B cell (primary cell): ENCODE measurements around the gene GSTP1.
"Not testable (repeated sequence)": the region's sequence is repeated elsewhere in the genome, so short reads cannot be mapped to it uniquely, and the experiment has no call there.

Experiments
- EZH2 ChIP-seq: IDR thresholded peaks from 2 replicates; pipeline ENCODE4 v1.6.1; 2012; ENCODE audit warnings: borderline replicate concordance, low read depth, mild to moderate bottlenecking, moderate library complexity, low read length; ENCODE audit not compliant: insufficient read depth, poor library complexity, severe bottlenecking
- TF ChIP-seq, protein P1 (sequence below): fragments of 200-600 bp; IDR thresholded peaks from one replicate; pipeline ENCODE4 v1.8.0; 2022; ENCODE audit warnings: antibody characterized with exemption, mild to moderate bottlenecking

DNA sequence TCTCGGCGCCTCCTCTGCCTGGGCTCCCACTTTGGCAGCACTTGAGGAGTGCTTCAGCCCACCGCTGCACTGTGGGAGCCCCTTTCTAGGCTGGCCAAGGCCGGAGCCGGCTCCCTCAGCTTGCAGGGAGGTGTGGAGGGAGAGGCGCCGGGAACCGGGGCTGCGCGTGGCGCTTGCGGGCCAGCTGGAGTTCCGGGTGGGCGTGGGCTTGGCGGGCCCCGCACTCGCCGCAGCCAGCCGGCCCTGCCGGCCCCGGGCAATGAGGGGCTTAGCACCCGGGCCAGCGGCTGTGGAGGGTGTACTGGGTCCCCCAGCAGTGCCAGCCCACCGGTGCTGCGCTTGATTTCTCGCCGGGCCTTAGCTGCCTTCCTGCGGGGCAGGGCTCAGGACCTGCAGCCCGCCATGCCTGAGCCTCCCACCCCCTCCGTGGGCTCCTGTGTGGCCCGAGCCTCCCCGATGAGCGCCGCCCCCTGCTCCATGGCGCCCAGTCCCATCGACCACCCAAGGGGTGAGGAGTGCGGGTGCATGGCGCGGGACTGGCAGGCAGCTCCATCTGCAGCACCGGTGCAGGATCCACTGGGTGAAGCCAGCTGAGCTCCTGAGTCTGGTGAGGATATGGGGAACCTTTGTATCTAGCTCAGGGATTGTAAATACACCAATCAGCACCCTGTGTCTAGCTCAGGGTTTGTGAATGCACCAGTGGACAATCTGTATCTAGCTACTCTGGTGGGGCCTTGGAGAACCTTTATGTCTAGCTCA, 35.5 kb downstream of the GSTP1 start:
- TF ChIP-seq EZH2, result not testable (repeated sequence)
- TF ChIP-seq, protein P1, sequence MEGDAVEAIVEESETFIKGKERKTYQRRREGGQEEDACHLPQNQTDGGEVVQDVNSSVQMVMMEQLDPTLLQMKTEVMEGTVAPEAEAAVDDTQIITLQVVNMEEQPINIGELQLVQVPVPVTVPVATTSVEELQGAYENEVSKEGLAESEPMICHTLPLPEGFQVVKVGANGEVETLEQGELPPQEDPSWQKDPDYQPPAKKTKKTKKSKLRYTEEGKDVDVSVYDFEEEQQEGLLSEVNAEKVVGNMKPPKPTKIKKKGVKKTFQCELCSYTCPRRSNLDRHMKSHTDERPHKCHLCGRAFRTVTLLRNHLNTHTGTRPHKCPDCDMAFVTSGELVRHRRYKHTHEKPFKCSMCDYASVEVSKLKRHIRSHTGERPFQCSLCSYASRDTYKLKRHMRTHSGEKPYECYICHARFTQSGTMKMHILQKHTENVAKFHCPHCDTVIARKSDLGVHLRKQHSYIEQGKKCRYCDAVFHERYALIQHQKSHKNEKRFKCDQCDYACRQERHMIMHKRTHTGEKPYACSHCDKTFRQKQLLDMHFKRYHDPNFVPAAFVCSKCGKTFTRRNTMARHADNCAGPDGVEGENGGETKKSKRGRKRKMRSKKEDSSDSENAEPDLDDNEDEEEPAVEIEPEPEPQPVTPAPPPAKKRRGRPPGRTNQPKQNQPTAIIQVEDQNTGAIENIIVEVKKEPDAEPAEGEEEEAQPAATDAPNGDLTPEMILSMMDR, result not testable (repeated sequence)
